Activated naive CD4-positive, alpha-beta T cell treated with anti-CD3 and anti-CD28 coated beads, Interleukin-2, amount 50 U/mL, for 72 hours (primary cell): Measurements from ENCODE around the gene GRM7. TPM values are rescaled to one million over a fixed set of nuclear protein-coding genes. Genes with fewer than 3 reads are reported as not detected.

ENCODE experiments used
- ATAC-seq, 2 donors: fragments of 150-1000 bp; cut with Tn5 transposase; 2 replicates each; pipeline ENCODE4 v1.10.0; 2021; ENCODE audit warnings: mild to moderate bottlenecking in 2 of 2, moderate library complexity in 2 of 2
- DNase-seq, 2 donors: peaks; one replicate each; pipeline ENCODE4 v3.0.0; 2021 to 2022; ENCODE audit warnings: low spot score in 2 of 2
- H3K27ac Mint-ChIP-seq, 2 donors: one replicate each; pipeline ENCODE4 v1.8.0; 2022; ENCODE audit warnings: mild to moderate bottlenecking in 2 of 2, mixed read lengths in 2 of 2
- H3K36me3 Mint-ChIP-seq, 2 donors: one replicate each; pipeline ENCODE4 v1.8.0; 2022; ENCODE audit warnings: mixed read lengths in 2 of 2
- H3K9me3 Mint-ChIP-seq, 2 donors: one replicate each; pipeline ENCODE4 v1.8.0; 2022; ENCODE audit warnings: mixed read lengths in 2 of 2
- total RNA-seq, 2 donors: library from RNA; stranded (reverse); gene quantifications; one replicate each; pipeline ENCODE4 v1.2.3, GENCODE V29; 2022

The GRM7 gene
- total RNA-seq, 2 donors from 2014 or later, result not detected

- Mint-ChIP-seq H3K27ac (no peak overlapping the region), H3K9me3 (peaks cover 0 to 5% of the 10 kb centered on the region in 2 donors), H3K36me3 (no peaks in the 10 kb centered on the region)
- DNase-seq (no peak), ATAC-seq (no peak)
Measured at GRCh38 chr3:7423995-7424394, 563.1 kb downstream of the GRM7 start.

- ATAC-seq, result no peak
Measured at GRCh38 chr3:7428206-7428718, 567.3 kb downstream of the GRM7 start.

GRCh38 chr3:7432610-7433009, 571.7 kb downstream of the GRM7 start:
- no peak for DNase-seq
- H3K27ac Mint-ChIP-seq, result no peak overlapping the region
- H3K36me3 Mint-ChIP-seq, result peaks cover 0 to 15% of the 10 kb centered on the region in 2 donors
- no peak for ATAC-seq
- peaks cover 9 to 18% of the 10 kb centered on the region in 2 donors for H3K9me3 Mint-ChIP-seq

More at GRCh38 chr3:7428206-7428718, 567.3 kb downstream of the GRM7 start:
- DNase-seq, result no peak
- H3K36me3 Mint-ChIP-seq, result peaks cover 0 to 6% of the 10 kb centered on the region in 2 donors
- H3K27ac Mint-ChIP-seq, result no peak overlapping the region
- peaks cover 5 to 12% of the 10 kb centered on the region in 2 donors for H3K9me3 Mint-ChIP-seq

GRCh38 chr3:7433073-7433472, 572.2 kb downstream of the GRM7 start:
- H3K9me3 Mint-ChIP-seq, result peaks cover 6 to 22% of the 10 kb centered on the region in 2 donors

GRCh38 chr3:7436542-7436941, 575.6 kb downstream of the GRM7 start:
- Mint-ChIP-seq H3K27ac (no peak overlapping the region), H3K36me3 (peaks cover 0 to 15% of the 10 kb centered on the region in 2 donors), H3K9me3 (peaks cover 5 to 21% of the 10 kb centered on the region in 2 donors)
- ATAC-seq (no peak), DNase-seq (no peak)

More at GRCh38 chr3:7433073-7433472, 572.2 kb downstream of the GRM7 start:
- ATAC-seq (no peak), DNase-seq (no peak)
- peaks cover 0 to 15% of the 10 kb centered on the region in 2 donors for H3K36me3 Mint-ChIP-seq
- no peak overlapping the region for H3K27ac Mint-ChIP-seq

GRCh38 chr3:7437231-7437630, 576.3 kb downstream of the GRM7 start:
- DNase-seq (no peak), ATAC-seq (no peak)
- peaks cover 0 to 15% of the 10 kb centered on the region in 2 donors for H3K36me3 Mint-ChIP-seq
- no peak overlapping the region for H3K27ac Mint-ChIP-seq
- peaks cover 5 to 24% of the 10 kb centered on the region in 2 donors for H3K9me3 Mint-ChIP-seq

GRCh38 chr3:7439101-7439680, 578.3 kb downstream of the GRM7 start:
- no peak overlapping the region for H3K27ac Mint-ChIP-seq
- DNase-seq, result no peak
- H3K36me3 Mint-ChIP-seq, result peaks cover 0 to 5% of the 10 kb centered on the region in 2 donors
- peaks cover 5 to 14% of the 10 kb centered on the region in 2 donors for H3K9me3 Mint-ChIP-seq
- no peak for ATAC-seq

GRCh38 chr3:7444886-7445285, 584.0 kb downstream of the GRM7 start:
- DNase-seq (no peak), ATAC-seq (no peak)
- no peaks in the 10 kb centered on the region for H3K36me3 Mint-ChIP-seq
- H3K27ac Mint-ChIP-seq, result no peak overlapping the region
- peaks cover 0 to 9% of the 10 kb centered on the region in 2 donors for H3K9me3 Mint-ChIP-seq

- no peaks in the 10 kb centered on the region for H3K36me3 Mint-ChIP-seq
- DNase-seq, result no peak
- H3K27ac Mint-ChIP-seq, result no peak overlapping the region
Measured at GRCh38 chr3:7445331-7445730, 584.4 kb downstream of the GRM7 start.

GRCh38 chr3:7447197-7447769, 586.4 kb downstream of the GRM7 start:
- ATAC-seq, result no peak
- H3K27ac Mint-ChIP-seq, result no peak overlapping the region

More at GRCh38 chr3:7445331-7445730, 584.4 kb downstream of the GRM7 start:
- H3K9me3 Mint-ChIP-seq, result peaks cover 0 to 9% of the 10 kb centered on the region in 2 donors
- no peak for ATAC-seq

GRCh38 chr3:7456386-7456785, 595.5 kb downstream of the GRM7 start:
- no peak for DNase-seq
- Mint-ChIP-seq H3K27ac (no peak overlapping the region), H3K9me3 (peaks cover 0 to 15% of the 10 kb centered on the region in 2 donors), H3K36me3 (peaks cover 0 to 4% of the 10 kb centered on the region in 2 donors)
- ATAC-seq, result no peak

More at GRCh38 chr3:7447197-7447769, 586.4 kb downstream of the GRM7 start:
- H3K9me3 Mint-ChIP-seq, result peaks cover 0 to 16% of the 10 kb centered on the region in 2 donors
- H3K36me3 Mint-ChIP-seq, result no peaks in the 10 kb centered on the region
- DNase-seq, result no peak

GRCh38 chr3:7461202-7461825, 600.4 kb downstream of the GRM7 start:
- Mint-ChIP-seq H3K9me3 (peaks cover 15% of the 10 kb centered on the region in 2 donors), H3K36me3 (peaks cover 0 to 4% of the 10 kb centered on the region in 2 donors), H3K27ac (no peak overlapping the region)
- DNase-seq, result no peak
- no peak for ATAC-seq

- no peak for DNase-seq
- Mint-ChIP-seq H3K27ac (no peak overlapping the region), H3K9me3 (peaks cover 5 to 8% of the 10 kb centered on the region in 2 donors), H3K36me3 (no peaks in the 10 kb centered on the region)
- no peak for ATAC-seq
Measured at GRCh38 chr3:7469866-7470265, 609.0 kb downstream of the GRM7 start.

- peaks cover 0 to 7% of the 10 kb centered on the region in 2 donors for H3K9me3 Mint-ChIP-seq
- ATAC-seq, result no peak
- H3K36me3 Mint-ChIP-seq, result no peaks in the 10 kb centered on the region
- DNase-seq, result no peak
- no peak overlapping the region for H3K27ac Mint-ChIP-seq
Measured at GRCh38 chr3:7484636-7485035, 623.7 kb downstream of the GRM7 start.

GRCh38 chr3:7487763-7488162, 626.8 kb downstream of the GRM7 start:
- ATAC-seq, result no peak
- no peak overlapping the region for H3K27ac Mint-ChIP-seq
- no peaks in the 10 kb centered on the region for H3K36me3 Mint-ChIP-seq
- H3K9me3 Mint-ChIP-seq, result peaks cover 0 to 7% of the 10 kb centered on the region in 2 donors
- DNase-seq, result no peak

- H3K27ac Mint-ChIP-seq, result no peak overlapping the region
- peaks cover 0 to 4% of the 10 kb centered on the region in 2 donors for H3K36me3 Mint-ChIP-seq
- peaks cover 8% of the 10 kb centered on the region in 2 donors for H3K9me3 Mint-ChIP-seq
- DNase-seq, result no peak
- no peak for ATAC-seq
Measured at GRCh38 chr3:7489417-7489816, 628.5 kb downstream of the GRM7 start.

- DNase-seq (no peak), ATAC-seq (no peak)
- Mint-ChIP-seq H3K36me3 (peaks cover 0 to 14% of the 10 kb centered on the region in 2 donors), H3K9me3 (peaks cover 0 to 7% of the 10 kb centered on the region in 2 donors), H3K27ac (no peak overlapping the region)
Measured at GRCh38 chr3:7498715-7499114, 637.8 kb downstream of the GRM7 start.
